T follicular helper cell (primary cell): Measurements from ENCODE around the gene SND1.

Experiments
- DNase-seq: peaks from one replicate; pipeline ENCODE4 v3.0.0-alpha.2; 2020; ENCODE audit warnings: low read depth

SND1 gene

DNA sequence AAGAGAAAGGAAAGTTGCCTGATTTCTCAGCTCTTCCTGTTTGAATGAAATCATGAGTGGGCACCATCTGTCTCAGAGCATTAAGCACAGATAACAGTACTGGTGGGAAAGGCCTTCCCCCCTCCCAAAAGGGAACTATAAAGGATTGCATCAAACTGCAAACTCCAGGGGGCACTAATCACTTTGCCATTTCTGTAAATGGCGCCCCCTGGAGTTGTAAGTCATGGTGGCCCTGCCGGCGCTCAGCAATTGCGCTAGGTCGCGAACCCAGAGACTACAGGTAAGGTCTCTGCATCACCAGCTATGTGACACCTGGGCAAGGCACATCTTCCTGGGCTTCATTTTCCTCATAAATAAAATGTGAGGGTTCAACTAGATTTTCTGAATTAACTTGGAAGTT is 368.2 kb downstream of the SND1 start:
- no peak for DNase-seq

DNA sequence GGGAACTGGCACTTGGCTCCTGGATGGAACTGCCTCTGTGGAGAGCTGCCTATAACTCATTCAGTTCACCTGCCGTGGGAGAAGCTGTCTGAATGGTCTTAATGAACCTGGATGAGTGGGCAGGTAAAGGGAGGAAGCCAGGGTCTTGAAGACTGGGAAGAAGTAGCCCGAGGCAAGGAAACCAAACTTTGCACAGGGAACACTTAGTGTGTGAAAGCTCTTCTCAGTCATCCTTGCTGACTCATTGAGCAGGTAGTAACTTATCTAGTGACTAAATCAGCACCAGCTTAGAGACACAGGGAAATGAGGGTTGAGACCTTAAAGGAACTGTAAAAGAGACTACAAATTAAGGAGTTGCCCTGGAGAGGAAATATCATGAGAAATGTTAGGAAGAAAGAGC is 369.4 kb downstream of the SND1 start:
- no peak for DNase-seq

GRCh38 chr7:128022631-128023532 is 370.9 kb downstream of the SND1 start:
- DNase-seq = no peak

- no peak for DNase-seq
Measured at GRCh38 chr7:128024151-128024550, 372.2 kb downstream of the SND1 start.

DNA sequence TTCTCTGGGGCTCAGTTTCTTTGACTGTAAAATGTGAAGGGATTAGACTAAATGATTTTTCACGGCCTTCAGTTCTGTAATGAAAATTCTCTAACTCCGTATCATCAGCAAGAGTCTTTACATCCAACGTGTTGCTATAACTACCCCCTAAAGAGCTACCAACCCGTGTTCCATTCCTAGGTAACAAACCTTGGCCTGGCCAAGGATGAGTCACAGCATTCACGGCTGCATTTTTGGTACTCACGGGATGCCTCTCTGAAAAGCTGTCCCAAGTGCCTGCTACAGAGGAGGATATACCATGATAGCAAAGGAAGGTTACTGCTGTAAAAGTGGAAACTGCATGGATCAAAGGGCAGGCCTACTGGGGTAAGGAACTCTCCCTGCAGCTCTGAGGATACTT is 373.4 kb downstream of the SND1 start:
- DNase-seq = no peak

DNA sequence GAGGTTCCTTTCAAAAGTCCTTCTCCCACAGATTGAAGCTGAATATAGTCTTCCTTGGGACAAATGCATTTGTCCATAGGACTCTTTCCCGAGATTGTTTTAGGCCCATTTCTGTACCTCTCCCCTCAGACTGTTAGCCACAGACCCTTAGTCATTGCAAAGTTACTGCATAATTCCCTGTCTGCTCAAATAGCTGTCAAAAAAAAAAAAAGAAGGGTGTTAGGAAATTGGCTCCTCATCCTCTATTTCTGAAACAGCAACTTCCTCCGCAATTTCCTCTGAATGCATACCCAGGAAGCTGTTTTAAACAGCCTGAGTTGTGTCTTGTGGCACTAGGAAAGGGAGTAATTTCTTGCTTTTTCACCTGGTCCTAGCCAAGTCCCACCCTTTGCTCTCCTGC is 373.8 kb downstream of the SND1 start:
- DNase-seq = no peak

GRCh38 chr7:128026551-128026950 is 374.6 kb downstream of the SND1 start:
- DNase-seq = no peak

GRCh38 chr7:128027485-128027980 is 375.5 kb downstream of the SND1 start:
- DNase-seq = no peak

- no peak for DNase-seq
Measured at GRCh38 chr7:128029405-128029995, 377.5 kb downstream of the SND1 start.

DNA sequence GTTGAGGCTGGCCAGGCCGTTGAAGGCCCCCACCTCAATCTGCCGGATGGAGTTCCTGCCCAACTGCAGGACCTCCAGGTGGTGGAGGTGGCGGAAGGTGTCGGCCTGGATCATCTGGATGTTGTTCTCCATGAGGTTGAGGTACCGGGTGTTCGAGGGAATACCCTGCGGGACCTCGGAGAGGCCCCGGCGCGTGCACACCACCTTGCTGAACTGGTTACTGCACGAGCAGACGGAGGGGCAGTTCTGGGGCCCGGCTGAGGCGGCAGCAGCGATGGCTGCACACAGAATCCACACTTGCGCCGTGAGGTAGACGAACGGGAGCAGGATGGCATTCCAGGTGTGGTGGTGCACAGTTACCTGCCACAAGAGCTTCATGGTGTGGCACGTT is 378.3 kb downstream of the SND1 start:
- DNase-seq = no peak

DNA sequence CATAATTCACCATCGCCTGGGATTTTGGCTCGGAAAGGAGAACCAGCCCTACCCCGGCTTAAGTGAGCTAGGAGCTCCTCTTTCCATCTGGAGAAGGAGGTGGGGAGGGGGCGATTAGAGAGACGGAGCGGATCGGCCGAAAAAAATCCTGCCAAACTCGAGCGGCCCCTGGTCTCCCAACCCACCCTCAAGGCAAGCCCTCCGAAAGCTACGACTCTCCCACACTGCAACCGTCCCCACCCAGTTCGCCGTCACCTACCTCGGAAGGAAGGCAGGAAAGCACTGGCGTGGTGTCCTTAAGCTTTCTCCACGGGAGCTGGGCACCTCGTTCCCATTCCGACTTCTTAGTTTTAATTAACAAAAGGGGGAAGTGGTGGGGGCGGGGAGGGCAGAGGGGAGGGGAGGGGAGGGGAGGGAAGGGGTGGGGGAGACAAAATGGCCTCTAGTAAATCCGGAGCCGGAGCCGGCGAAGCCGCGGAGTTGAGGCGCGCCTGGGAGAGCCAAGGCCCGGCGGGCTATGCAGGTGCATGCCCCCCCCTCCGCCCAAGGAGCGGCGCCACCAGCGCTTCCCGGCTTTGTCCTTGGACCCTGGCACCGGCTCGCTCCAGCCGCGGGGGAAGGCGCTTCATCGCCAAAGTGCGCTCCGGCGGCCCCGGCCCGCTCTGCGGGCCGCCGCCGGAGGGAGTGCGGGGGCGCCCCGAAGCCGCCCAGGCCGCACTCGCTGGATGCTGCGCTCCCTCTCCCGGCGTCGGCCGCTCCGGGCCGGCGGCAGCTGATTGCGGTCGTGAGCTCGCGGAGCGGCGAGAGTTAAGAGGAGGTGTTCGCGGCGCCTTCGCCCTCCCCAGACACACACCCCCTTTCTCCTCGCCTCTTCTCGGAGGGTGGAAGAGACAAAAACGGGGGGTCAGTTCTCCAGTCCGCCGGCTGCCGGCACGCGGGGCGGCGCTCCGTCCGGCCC is 378.9 kb downstream of the SND1 start, which contains the start of gene LRRC4:
Gene LRRC4, minus strand, starts transcription at position 784 of the 958 bp plus-strand sequence. CDS start 797 bp downstream, outside the sequence.
- DNase-seq = no peak

GRCh38 chr7:128031901-128032604 is 380.1 kb downstream of the SND1 start:
- peak; percentile 33 for DNase-seq

DNA sequence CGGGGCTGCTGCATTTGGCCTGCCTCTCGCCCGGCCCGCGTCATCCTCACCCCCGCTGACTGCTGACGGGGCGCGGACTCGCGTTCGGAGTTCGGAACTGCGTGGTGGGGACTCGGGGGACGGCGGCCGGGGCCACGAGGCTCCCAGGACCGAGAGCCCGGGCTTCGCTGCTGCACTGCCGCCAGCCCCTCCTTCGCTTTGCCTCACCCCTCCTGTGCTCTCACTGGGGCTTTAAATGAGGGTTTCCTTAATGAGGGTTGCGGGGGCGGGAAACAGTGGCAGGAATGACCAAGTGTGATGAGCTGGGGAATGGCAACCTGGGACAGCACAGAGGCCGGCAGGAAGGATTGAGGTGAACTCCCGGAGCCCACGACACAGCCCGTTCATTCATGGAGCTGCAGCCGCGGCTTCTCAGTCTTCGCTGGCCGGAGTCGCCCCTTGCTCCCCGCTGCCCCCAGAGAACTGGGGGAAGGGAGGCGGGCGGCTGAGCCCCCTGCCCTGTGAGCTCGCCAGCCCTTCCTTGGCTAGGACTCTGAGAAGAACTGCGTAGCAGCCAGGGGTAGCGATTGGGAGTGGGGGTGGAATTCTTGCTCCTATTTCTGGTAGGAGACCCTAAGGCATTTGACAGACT is 380.7 kb downstream of the SND1 start:
- DNase-seq = no peak

DNA sequence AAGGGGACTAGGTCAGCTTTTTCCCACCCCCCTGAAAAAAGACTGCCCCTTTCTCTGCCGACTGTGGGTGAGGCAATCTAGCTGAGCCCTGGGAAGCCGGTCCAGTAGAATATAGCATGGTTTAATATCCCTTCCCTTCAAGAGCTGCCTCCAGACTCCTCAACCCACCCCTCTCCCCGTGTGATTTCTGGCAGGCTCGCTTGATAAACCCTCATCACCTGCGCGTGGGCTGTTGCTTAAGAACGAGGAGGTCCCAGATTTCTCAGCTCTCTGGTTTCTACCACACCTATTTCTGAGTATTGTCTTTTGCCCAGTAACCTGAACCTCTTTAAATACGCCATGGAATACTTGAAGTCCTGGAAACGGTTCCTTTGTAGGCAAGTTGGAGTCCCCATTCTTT is 381.3 kb downstream of the SND1 start:
- DNase-seq = no peak

GRCh38 chr7:128034825-128035224 is 382.8 kb downstream of the SND1 start:
- DNase-seq = no peak

DNA sequence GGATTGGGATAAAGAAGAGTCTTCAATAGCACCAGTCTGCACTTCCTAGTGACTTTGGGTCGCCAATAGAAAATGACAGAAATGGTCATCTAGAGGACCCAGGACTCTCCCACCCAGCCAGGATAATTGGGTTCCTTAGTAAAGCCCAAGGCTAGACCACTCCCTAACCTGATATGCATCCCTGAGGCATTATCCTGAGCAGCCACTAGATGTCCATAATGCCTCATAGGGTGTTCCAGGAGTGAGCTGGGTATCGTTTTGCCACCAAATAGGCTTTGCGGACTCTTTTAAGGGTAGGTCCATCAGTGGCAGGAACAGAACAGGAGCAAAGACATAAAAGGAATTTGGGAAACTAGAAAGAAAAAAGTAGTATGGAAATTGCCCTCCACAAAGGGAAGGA is 383.7 kb downstream of the SND1 start:
- DNase-seq = no peak

GRCh38 chr7:128036226-128036940 is 384.4 kb downstream of the SND1 start:
- DNase-seq = no peak

DNA sequence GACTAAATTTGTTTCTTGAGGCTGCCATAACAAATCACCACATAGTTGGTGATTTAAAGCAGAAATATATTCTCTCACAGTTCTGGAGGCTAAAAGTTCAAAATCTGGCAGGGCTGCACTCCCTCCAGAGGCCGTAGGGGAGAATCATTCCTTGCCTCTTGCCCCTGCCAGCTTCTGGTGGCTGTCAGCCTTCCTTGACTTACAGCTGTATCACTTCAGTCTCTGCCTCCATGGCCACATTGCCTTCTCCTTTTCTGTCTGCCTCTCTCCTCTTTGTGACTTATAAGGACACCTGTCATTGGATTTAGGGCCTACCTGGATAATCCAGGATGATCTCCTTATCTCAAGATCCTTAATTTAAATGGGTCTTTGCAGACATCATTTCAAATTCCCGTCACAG is 385.1 kb downstream of the SND1 start:
- no peak for DNase-seq

DNA sequence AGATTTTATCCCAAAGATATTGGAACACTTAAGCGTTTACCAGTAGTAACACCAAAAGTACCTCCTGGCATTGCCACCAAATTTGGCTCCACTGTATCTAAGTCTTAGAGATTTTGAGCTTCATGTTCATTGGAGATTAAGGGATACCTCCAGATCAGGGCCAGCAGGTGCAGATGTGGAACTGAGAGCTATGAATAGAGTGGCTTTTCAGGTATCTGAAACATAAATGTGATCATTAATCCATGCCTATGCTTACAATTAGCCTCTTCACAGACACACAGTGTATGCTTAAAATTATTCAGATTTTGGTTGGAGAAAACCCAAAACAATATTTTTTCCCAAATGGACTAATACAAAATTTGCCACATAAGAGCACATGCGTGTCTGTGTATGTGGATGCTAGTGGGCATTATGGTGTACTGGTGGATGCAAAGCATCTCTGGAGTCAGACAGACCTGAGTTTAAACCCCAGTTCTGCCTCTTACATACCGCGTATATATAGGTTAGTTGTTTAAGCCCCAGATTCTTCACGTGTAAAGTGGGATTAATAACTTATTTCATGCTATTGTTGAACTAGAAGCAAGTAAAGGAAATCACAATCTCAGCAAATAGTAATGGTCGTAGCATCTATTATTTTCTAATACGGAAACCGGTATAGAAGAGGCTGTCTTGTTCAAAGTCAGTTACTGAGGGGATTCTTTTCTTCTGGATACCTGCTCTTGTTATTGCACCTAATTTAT is 386.1 kb downstream of the SND1 start:
- DNase-seq = no peak

GRCh38 chr7:128039544-128039953 is 387.6 kb downstream of the SND1 start:
- no peak for DNase-seq
